Measurements from ENCODE around the gene WWTR1.

WWTR1 gene

DNA sequence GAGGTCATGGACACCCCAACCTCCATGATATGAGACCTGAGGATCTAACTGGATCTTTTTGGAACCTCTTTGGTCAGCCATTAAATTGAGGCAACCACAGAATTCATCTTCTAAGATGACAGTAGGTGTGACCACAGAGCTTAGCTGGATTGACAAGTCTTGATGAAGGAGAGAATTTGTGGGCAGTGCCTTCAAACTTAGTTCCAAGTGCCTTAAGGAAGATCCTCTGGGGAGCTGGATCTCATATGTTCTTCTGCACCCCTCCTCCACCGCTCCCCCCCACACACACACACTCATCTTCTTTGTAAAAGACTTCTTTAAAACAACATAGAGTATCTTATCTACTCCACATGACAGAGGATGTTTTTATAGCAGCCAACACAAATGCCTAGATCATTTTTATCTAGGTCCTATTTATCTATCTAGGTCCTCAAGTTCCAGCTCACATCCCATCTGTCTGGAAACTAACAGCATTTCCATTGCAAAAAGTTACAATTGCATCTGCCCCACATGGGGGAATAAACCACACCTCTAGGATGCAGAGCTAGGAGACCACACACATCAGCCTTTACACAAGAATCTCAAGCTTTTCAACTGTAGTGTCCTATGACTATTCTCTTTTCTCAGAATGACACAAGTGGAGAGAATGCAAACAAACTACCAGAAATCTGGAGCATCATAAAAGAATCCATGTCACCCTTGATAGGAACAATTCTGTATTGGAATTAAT lies 37.4 kb downstream of the WWTR1 start:
- DNase-seq, result no peak

DNA sequence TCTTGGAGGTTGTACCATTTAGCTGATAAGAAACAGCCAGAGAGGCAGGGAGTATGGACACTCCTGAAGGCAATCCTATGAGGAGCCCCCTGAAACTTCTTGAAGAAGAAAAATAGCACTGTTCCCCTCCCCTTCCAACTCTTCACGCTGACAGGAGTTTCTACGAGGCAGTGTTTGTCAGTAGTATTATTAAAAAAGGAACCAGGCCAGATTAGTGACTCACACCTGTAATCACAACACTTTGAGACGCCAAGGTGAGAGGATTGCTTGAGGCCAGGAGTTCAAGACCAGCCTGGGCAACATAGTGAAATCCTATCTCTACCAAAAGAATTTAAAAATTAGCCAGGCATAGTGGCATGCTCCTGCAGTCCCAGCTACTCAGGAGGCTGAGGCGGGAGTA lies 38.7 kb downstream of the WWTR1 start:
- DNase-seq, result no peak

DNA sequence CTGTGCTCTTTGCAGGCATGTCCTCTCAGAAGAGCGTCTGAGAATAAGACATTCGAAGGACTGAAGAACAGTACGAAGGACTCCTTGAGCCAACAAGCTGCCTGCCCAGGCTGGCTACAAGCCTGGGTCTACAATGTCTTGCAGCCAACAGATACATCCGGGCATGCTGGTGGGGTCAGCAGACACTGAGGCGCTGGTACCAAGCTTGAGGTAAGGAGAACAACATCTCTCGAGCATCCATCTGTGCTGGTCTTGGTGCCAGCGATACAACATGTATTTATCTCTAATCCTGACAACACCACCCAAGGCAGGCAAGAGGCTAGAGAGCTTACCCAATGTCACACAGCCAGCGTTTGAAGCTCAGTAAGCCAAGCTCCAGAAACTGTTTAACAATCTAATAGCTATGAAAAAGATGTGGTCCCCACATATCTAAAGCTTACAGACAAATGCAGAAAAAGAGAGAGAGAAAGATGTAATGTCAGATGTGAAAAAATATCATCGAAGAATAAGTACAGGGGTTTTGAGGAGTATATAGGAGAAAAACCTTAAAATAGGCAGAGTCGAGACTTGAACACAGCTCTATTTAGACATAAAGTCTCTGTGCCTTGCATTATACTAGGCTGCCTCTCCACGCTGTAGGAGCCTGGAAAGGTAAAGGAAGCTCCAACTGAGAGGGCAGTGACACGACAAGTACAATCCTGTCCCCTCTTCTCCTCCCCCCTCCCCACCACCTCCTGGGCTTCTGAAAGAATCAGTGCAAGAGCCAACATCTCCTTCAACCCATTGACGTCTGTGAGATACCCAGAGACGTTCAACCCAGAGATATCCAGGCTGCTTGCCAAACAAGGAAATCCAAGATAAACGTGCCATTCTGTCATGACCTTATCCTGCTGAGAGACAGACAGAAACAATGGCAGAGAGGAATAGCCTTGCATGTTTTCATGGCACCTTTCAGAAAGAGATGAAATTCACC lies 39.4 kb downstream of the WWTR1 start:
- no peak for DNase-seq

DNA sequence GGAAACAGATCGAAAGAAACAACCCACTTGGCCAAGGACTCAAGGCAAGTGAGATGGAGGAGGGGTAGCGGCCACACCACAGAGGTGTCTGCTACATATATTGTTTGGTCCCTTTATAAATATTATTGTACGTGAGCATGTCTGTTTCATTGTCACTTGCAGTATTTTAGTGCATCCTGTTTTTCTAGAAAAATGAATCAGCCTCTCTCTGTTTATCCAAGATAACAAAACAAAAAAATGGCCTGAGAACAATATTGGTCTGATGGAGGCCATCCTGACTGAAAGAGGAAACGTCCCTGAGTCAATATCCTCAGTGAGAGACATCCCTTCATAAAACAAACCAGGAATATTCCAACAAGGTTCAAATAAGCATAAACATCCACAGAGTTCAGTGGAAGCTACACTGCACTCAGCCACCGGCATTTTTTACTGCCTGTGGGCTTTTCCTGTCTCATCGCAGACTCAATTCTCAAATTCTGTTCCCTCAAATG lies 42.0 kb downstream of the WWTR1 start:
- no peak for DNase-seq

DNA sequence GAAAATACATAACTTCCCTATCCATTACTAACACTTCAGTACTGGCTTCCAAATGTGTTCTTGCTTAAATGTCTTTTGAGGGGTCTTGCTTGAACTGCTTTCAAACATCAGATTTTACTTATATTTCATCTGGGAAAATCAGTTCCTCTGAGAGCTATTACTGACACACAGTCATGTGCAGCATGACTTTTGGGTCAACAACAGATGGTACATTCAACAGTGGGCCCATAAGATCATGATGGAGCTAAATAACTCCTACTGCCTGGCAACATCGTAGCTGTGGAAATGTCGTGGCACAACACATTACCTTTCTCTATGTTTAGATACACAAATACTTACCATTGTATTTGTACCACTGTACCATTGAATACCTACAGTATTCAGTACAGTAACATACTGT lies 43.8 kb downstream of the WWTR1 start:
- DNase-seq, result no peak

DNA sequence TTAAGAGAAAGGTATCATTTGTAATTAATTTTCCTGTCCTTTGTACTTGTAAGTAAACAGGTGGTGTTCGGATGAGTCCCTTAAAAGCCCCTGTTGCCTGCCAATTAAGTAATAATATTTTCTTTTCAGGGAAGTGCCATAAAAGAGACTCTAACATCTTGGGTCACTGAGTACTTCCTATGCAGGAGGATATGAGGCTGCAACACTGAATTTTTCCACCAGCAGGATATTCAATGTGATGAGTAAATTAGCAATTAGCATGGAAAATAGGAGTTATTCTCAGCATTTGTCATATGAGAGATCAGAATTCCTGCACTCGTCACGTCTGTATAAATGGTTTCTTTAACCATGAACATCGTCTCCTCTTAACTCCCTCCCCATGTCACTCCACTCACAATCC lies 45.4 kb downstream of the WWTR1 start:
- DNase-seq, result no peak

DNA sequence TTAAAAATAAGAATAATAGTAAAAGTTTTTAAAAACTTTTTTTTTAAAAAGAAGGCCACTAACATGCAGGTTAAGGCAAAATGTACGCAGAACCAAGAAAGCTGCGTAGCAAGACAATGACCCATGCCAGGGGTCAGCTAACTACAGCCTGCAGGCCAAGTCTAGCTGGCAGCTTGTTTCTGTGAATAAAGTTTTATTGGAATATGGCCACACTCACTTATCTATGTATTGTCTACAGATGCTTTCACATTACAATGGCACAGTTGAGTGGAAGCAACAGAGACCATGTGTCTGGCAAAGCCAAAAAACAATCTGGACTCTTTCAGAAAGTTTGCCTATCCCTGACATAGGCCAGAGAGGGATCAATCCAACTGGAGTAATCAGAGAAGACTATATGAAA lies 46.7 kb downstream of the WWTR1 start:
- DNase-seq, result no peak

DNA sequence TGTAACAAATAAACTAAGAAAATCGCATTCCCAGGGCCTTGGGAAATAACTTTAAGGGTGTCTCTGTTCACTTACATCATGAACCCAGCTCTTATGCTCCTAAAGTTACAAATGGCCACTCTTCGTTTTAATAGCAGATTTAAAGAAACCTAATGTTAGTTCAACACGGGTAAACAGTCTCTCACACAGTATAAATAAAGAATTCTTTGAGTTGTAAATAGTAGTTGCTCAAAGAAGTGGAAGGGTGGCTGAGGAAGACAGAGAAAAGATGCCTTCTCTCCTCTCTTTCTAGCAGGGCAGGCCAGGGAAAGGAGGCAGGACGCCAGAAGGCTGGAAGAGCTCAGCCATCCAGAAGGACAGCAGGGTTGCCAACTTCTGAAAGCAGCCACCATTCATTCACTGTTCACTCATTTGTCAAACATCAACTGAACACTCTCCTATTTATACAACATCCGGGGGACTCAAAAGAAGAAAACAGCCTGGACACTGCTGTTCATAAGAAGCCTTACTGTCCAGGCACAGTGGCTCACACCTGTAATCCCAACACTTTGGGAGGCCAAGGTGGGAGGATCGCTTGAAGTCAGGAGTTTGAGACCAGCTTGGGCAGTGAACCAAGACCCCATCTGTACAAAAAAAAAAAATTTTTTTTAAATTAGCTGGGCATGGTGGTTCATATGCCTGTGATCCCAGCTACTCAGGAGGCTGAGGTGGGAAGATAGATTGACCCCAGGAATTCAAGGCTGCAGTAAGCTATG lies 47.3 kb downstream of the WWTR1 start:
- DNase-seq, result no peak

DNA sequence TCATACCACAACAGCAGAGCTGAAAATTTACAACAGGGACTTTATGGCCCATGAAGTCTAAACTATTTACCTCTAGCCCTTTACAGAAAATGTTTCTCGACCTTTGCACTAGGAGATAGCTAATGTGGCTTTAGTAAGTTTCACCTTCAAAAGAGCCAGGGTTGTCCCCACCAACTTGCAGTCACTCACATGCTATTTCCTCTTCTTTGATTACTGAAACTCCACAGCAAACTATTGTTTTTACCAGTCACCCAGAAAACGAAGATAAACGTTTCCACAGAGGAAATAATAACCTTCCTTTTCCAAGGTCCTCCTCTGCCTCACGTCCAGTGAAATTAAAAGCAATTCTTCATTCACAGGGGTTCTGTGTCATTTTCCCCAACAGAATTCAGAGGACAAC lies 48.2 kb downstream of the WWTR1 start:
- DNase-seq, result no peak

DNA sequence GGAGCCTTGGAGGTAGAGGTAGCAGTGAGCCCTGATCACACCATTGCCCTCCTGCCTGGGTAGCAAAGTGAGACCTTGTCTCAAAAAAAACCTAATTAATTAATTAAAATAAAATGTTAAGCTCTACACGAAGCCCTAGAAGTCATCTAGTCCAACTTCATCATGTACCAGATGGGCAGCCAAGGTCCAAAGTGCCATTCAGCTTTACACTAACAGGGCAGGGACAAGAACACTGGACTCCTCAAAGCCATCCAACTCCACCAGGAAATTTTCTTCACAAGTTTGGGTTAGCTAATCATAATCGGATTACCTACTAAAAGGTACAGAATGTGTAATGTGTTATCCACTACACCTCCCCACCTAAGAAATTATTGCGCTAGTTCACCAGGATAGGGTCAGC lies 48.8 kb downstream of the WWTR1 start:
- no peak for DNase-seq

DNA sequence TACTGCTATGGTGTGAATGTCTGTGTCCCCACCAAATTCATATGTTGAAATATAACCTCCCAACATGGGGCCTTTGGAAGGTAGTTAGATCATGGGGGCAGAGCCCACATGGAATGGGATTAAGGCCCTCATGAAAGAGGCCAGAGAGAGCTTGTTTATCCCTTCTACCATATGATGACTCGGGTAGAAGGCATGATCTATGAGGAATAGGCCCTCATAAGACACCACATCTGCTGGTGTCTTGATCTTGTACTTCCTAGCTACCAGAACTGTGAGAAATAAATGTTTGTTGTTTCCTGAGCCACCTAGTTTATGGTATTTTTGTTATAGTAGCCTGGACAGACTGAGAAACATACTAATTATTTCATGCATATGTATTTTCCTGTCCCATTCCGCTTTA lies 51.9 kb downstream of the WWTR1 start:
- no peak for DNase-seq

DNA sequence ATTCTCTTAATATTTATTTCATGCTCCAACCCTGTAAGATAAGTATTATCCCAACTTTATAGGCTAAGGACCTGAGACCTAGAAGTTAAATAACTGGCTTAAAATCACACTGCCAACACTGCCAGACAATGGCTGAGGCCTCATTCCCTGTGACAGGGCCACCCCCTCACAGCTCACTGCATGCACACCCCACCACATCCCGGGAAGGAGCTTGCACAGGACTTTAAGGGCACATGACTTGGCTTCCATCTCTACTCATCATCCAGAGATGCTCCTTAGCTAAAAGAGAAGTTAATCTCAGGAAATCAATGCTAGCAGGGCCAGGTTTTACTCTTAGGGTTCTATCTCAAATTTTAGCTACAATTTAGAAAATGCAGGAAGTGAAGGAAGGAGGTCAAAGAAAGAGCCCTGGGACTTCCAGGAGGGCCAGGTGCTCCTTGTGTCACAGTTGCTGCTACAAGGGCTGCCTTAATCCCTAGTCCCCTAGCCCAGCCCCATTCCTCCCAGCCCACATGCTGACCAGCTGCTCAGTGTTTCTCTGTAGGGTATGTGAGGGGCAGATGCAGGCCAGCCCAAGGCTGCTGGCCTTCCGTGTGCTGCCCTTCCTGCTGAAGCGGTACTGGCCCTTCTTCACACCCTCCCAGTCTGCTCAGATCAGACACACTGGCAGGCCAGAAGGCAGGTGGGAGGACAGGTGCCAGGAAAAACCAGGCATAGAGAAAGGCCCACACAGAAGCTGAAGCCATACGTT lies 53.5 kb downstream of the WWTR1 start:
- no peak for DNase-seq

DNA sequence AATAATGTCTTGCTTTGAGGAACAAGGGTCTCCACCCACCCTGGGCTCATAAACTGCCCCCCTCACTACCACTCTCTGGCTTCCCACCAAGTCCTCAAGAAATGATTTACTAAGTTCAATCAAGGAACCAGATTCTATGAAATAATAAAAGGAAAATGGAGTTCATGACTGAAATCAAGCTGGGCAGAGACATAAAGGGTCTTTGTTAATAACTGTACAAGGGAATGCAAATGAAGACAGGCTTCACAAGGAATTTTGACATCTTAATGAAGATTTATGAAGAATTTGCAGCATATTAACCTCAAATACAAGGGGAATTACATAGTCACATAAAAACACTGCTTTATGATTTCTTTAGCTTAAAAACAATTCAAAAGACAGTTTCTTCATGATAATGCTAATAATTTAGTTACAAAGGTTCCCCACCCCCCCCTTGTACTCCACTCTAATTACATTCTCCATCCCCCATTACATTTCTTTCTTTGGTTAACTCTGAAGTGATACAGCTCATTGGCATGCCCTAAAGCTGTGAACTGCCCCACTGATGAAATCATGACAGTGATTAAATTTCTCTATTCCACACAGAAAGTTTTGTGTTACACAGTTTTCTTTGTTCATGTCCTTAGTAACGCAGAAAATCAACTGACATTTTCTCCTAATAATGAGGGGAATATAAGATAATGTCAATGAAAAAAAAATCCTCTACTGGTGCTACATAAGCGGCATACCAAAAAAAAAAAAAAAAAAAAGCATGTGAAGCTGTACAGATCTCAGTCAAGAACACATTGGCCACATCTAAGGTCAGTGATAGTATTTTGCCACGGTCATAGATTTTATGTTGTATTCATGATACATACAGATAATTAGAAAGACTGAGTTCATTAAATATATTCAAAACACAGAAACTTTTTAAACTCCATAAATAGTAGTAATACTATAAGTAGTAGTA lies 54.4 kb downstream of the WWTR1 start:
- no peak for DNase-seq

DNA sequence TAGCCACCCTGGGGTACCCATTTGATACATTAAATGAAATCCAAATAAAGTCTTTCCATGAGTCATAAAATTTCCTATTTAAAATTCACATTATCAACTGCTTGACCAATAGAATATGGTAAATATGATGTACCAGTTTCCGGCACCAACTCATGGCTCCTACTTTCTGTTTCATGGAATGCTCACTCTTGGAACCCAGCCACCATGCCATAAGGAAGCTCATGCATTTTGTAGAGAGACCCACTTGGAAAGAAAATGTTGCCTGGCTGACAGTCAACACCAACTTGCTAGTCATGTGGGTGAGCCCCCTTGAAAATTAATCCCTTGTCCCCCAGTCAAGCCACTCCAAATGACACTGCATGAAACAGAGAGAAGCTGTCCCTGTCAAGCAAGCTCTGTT lies 57.2 kb downstream of the WWTR1 start:
- DNase-seq, result no peak

DNA sequence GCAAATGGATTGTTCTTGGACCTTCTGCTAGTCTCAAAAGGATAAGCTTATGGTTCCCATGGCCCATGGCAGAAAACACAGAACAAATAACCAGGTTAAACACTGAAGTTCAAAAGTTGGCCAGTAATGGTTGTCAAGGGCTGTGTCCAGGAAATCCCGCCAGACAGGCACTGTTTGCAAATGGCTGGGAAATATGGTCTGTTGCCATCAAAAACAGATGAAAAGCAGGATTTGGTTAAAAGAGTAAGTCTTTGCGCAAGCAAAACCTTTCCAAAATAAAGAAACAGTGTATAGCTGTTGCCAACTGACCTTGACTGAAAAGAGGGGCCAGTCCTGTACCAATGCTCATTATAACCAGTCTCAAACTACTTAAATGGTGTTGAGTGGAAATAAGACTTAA lies 58.6 kb downstream of the WWTR1 start:
- DNase-seq, result no peak

DNA sequence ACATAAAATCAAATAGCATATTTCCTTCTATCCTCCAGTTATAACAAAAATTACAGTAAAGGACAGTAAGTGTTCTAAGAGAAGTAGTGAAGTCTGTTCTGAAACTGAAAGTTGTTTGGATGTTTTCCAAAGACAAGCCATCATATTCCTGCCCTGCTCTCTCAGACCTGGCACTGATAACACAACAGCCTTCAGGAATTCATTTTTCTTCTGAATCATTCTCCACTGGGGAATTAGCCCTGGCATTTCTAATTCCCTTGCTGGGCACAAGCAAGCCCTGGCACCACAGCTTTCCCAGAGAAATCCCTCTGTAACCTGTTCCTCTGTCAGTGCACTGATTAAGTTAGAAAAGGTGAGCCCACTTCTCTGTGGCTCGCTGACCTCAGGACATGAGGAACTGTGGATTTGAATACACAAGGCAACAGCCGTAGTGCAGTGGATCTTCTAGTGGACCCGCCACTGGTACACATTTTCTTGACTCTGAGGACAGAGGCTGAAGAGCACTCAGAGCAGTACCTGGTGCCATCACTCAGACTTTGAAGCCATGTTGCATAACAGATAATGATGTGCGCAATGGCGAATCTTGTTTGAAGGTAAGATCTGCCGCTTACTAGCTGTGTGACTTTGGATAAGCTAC lies 61.6 kb downstream of the WWTR1 start:
- DNase-seq, result no peak

DNA sequence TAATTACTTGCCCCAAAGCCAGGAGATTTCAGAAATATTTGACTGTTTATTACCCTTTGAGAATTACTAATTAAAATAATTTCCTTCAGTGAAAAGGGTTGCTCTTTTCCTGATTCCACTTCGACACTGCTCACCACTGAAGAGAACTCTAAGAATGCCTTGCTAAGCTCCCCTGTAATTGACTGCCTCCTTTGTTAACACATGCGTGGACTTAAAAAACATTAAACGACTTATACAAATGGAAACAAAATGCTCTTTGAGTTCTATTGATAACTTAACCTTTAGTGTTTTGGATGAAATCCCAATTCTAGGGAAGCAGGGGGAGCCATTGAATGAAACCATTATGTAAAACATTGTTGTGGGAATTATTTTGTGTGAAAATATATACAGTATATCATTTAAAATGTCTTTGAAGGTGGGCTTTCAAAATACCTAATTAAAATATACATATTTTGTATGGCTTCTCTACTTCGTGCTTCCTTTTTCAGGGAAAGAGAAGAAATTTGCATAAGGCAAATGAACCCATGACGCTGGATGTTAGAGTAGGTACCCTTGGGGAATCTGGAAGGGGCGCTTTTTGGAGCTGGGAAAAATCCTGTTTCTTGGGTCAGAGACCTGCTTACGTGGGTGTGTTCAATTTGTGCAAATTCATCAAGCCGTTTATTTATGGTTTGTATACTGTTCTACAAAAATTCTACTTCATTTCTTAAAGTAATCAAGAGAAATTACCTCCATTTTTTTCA lies 64.2 kb downstream of the WWTR1 start:
- no peak for DNase-seq

DNA sequence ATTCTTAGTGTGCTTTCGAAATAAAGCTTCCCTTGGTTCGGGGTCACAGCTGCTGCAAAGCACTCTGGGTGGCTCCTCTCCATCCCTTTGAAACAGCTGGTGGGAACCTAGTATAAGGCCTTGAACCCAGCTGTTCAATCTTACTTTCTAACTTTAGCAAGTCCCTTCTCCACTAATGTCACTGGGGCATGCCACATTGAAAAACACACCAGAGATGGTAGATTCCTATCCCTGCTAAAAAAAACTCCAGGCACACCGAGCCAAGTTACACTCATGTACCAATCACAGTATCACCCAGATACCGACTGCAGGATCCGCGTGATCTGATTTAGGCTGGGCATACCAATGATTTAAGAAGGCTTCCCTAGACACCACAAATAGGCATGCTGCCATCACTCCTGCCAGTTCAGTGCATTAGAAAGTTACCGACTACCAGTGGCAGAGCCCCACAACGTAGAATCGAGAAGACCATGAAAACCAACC lies 65.0 kb downstream of the WWTR1 start:
- DNase-seq, result no peak

DNA sequence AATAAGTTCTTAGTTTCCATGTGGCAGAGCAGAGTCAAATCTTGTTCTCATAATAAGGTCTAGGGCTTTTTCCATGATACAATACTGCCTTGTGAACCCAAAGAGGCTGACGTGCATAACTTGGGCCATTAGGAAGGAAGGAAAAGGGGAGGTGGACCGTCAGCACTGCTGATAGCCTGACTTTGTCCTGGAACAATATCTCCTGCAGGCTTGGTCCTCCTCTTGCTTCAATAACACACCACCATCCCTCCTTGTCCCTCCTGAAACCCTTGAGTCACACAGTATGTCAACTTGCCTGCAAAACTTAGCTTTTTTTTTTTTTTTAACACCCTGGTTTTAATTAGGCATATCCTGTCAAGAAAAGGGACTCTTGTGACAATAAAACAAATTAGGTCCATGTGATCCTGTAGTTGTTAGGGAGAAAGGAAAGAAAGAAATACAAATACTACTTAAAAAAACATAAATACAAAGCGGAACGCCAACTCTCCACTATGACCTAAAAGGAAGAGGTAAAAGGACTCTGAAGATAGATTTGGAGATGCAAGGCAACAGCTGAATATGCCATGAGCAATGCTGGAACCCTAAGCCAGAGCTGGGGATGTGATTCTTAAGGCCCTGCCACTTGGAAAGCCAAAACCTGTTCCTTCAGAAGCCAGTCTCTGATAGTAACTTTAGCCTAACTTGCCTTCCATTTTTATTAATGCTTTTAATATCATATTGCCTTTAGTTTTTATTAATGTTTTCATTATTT lies 67.0 kb downstream of the WWTR1 start:
- DNase-seq, result no peak

All from NCI-H2171 treated with DMSO at 0.1 percent for 48 hours (cell line).